ENCODE results near the gene LTB. TPM values are rescaled to one million over a fixed set of nuclear protein-coding genes. Genes with fewer than 3 reads are reported as not detected.

Gene LTB
- polyA plus RNA-seq, 1 of the 3 experiments (the other 2 are of a cell fraction): 0.10 TPM

GRCh38 chr6:31619805-31620585, 37.8 kb upstream of the LTB start:
- Histone ChIP-seq H2AFZ (ENCODE audit: low read depth) (peak overlapping the region; percentile 87), H3K9me3 (no peaks in the 10 kb centered on the region), H3K9me2 (no peaks in the 10 kb centered on the region), H3F3A (replicated peaks; ENCODE audit: insufficient read depth) (peaks cover 16% of the 10 kb centered on the region), H3K27me3 (ENCODE audit: insufficient read depth) (no peaks in the 10 kb centered on the region), H3K79me2 (ENCODE audit: insufficient read depth) (peaks cover 44% of the 10 kb centered on the region), H3K27ac (ENCODE audit: low read depth in 2 of 2, low read length in 1 of 2) (peak overlapping the region; percentile 99), H3K4me3 (ENCODE audit: low read depth in 2 of 2, low read length in 1 of 2) (peak overlapping the region; percentile 68 to 75), H3K9ac (peak overlapping the region; percentile 93), H3K4me2 (peak overlapping the region; percentile 77), H3K4me1 (ENCODE audit: control insufficient read depth in 1 of 2, insufficient read depth in 2 of 2, low read depth in 1 of 2, low read length in 1 of 2) (peaks cover 10 to 11% of the 10 kb centered on the region in 2 experiments), H3K36me3 (replicated peaks in 1 of 2; ENCODE audit: control insufficient read depth in 1 of 2, insufficient read depth in 2 of 2, low read length in 1 of 2) (peaks cover 25 to 35% of the 10 kb centered on the region in 2 experiments), H4K20me1 (ENCODE audit: insufficient read depth) (peaks cover 28% of the 10 kb centered on the region)
- ChIA-PET POLR2A (interaction anchor here (0.8 to 4.0 kb wide), 4 partner anchors 9 to 79 kb away, joined by 3 to 18 read pairs (median 5); partner anchors contain the start of genes BAG6 and DDX39B), CTCF (interaction anchor here (1.0 kb wide), 2 partner anchors 22 to 73 kb away, joined by 3 to 4 read pairs; partner anchors contain the start of gene ATP6V1G2)
- 1% methylated on average over 49 of the region's 50 CpGs for WGBS (ENCODE audit: low lambda C conversion rate)
- DNase-seq: peak; percentile 96
- TF ChIP-seq MXI1 (IDR thresholded peaks at IDR 0.05; ENCODE audit: low read depth, low read length) (no peak), ZBTB33 (IDR thresholded peaks at IDR 0.05; ENCODE audit: borderline replicate concordance, low read depth) (no peak), MEF2A (IDR thresholded peaks at IDR 0.05; ENCODE audit: borderline replicate concordance, low read depth) (no peak), TCF12 (IDR thresholded peaks at IDR 0.05) (no peak), EP300 (IDR thresholded peaks at IDR 0.05; ENCODE audit: borderline replicate concordance in 1 of 2, low read depth in 1 of 2, low read length in 1 of 2) (no peak; a peak in 1 of 4 replicates), RCOR1 (IDR thresholded peaks at IDR 0.05; ENCODE audit: low read length) (no peak), SMC3 (IDR thresholded peaks at IDR 0.05; ENCODE audit: low read depth, low read length) (no peak), CHD2 (IDR thresholded peaks at IDR 0.05; ENCODE audit: low read length, partially characterized antibody) (peak; percentile 26), FOXJ3 (CRISPR knock-in tag; IDR thresholded peaks at IDR 0.05) (no peak), POLR2AphosphoS5 (IDR thresholded peaks at IDR 0.05; ENCODE audit: low read depth, low read length) (peak; percentile 79), GABPA (IDR thresholded peaks at IDR 0.05; ENCODE audit: low read depth) (no peak), RAD21 (IDR thresholded peaks at IDR 0.05; ENCODE audit: low read length) (no peak), ELF1 (IDR thresholded peaks at IDR 0.05) (peak; percentile 22), TAF1 (IDR thresholded peaks at IDR 0.05; ENCODE audit: borderline replicate concordance, low read depth, low read length) (peak; percentile 43; the same call in 1 of the 2 replicates), USF1 (IDR thresholded peaks at IDR 0.05; ENCODE audit: borderline replicate concordance, low read depth) (no peak), TEAD4 (IDR thresholded peaks at IDR 0.05; ENCODE audit: borderline replicate concordance, insufficient read depth) (0 out of 2 replicates have a peak, but pooled peaks have one; percentile 2), NFIC (IDR thresholded peaks at IDR 0.05; ENCODE audit: borderline replicate concordance) (no peak), GATA2 (CRISPR knock-in tag; IDR thresholded peaks at IDR 0.05) (no peak), RXRA (IDR thresholded peaks at IDR 0.05; ENCODE audit: borderline replicate concordance, low read depth) (no peak), EZH2phosphoT487 (IDR thresholded peaks at IDR 0.05; ENCODE audit: borderline replicate concordance, low read depth) (no peak), REST (IDR thresholded peaks at IDR 0.05; ENCODE audit: low read depth, low read length) (no peak), USF2 (IDR thresholded peaks at IDR 0.05; ENCODE audit: borderline replicate concordance, low read depth, low read length) (no peak), SIN3A (IDR thresholded peaks at IDR 0.05; ENCODE audit: borderline replicate concordance, low read depth, low read length) (no peak), YY1 (IDR thresholded peaks at IDR 0.05; ENCODE audit: low read depth) (no peak)
- TF ChIP-seq, protein P1, sequence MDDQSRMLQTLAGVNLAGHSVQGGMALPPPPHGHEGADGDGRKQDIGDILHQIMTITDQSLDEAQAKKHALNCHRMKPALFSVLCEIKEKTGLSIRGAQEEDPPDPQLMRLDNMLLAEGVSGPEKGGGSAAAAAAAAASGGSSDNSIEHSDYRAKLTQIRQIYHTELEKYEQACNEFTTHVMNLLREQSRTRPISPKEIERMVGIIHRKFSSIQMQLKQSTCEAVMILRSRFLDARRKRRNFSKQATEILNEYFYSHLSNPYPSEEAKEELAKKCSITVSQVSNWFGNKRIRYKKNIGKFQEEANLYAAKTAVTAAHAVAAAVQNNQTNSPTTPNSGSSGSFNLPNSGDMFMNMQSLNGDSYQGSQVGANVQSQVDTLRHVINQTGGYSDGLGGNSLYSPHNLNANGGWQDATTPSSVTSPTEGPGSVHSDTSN (IDR thresholded peaks at IDR 0.05): peak; percentile 25; the same call in 1 of the 2 replicates
